Measurements from ENCODE around the gene MLXIP.

- TF ChIP-seq CTCF (IDR thresholded peaks at IDR 0.05), result no peak
- TF ChIP-seq POLR2A (IDR thresholded peaks at IDR 0.05), result no peak
Observed at GRCh38 chr12:122050706-122051105, 27.9 kb upstream of the MLXIP start.
